ENCODE measurements around the gene KCNN3.

The KCNN3 gene

GRCh38 chr1:154741741-154742495 is 128.2 kb downstream of the KCNN3 start:
- DNase-seq (ENCODE audit: low spot score), result no peak
- no peak for TF ChIP-seq CTCF (IDR thresholded peaks at IDR 0.05; ENCODE audit: borderline replicate concordance, control extremely low read depth, extremely low read depth, insufficient read depth, missing control alignments)
- in situ Hi-C loops (cut with MboI; ENCODE audit: low sequenced_read_pairs, unreplicated experiment), result no loop called here

DNA sequence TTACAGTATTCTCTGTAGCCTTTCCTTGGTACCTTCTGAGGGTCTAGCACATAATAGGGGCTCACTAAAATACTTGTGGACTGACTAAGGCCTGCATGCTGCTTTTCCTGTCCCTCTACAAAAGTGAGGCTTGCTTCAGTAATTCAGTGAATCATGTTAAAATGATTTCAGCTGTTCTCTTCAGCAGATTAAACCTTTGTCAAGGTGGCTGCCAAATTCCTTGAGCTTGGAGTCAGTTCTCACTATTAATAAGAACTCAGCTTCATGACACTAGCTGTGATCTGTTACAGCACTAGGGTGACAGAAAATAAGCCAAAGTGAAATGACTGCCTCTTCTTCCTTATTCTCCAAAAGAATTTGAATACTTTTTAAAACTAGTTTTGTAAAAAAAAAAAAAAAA is 128.8 kb downstream of the KCNN3 start:
- no peak for TF ChIP-seq CTCF (IDR thresholded peaks at IDR 0.05; ENCODE audit: borderline replicate concordance, control extremely low read depth, extremely low read depth, insufficient read depth, missing control alignments)
- in situ Hi-C loops (cut with MboI; ENCODE audit: low sequenced_read_pairs, unreplicated experiment), result no loop called here
- no peak for DNase-seq (ENCODE audit: low spot score)

- TF ChIP-seq CTCF (IDR thresholded peaks at IDR 0.05; ENCODE audit: borderline replicate concordance, control extremely low read depth, extremely low read depth, insufficient read depth, missing control alignments), result no peak
- DNase-seq (ENCODE audit: low spot score), result no peak
- in situ Hi-C loops (cut with MboI; ENCODE audit: low sequenced_read_pairs, unreplicated experiment), result no loop called here
Observed at GRCh38 chr1:154739654-154740053, 130.4 kb downstream of the KCNN3 start.

DNA sequence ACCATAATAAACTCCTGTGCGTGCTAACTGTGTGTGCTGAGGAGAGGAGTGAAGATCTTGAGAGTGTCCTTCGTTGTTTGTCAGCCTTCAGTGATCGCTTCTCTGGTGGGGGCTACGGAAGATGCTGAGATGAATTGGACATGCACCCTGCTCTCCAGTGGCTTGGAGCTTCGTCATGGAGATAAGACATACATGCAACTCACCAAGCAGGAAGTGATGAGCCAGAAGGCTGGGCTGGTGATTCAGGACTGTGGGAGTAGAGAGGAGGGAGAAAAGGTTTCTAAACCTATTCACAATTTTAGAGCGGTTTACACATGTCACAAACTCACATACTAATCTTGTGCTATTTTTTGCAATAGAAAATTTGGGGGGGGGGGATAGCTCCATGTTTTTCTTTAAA is 133.2 kb downstream of the KCNN3 start:
- TF ChIP-seq CTCF (IDR thresholded peaks at IDR 0.05; ENCODE audit: borderline replicate concordance, control extremely low read depth, extremely low read depth, insufficient read depth, missing control alignments), result no peak
- DNase-seq (ENCODE audit: low spot score), result no peak
- in situ Hi-C loops (cut with MboI; ENCODE audit: low sequenced_read_pairs, unreplicated experiment), result no loop called here

GRCh38 chr1:154735804-154736168 is 134.3 kb downstream of the KCNN3 start:
- DNase-seq (ENCODE audit: low spot score), result no peak
- no peak for TF ChIP-seq CTCF (IDR thresholded peaks at IDR 0.05; ENCODE audit: borderline replicate concordance, control extremely low read depth, extremely low read depth, insufficient read depth, missing control alignments)
- in situ Hi-C loops (cut with MboI; ENCODE audit: low sequenced_read_pairs, unreplicated experiment), result no loop called here

DNA sequence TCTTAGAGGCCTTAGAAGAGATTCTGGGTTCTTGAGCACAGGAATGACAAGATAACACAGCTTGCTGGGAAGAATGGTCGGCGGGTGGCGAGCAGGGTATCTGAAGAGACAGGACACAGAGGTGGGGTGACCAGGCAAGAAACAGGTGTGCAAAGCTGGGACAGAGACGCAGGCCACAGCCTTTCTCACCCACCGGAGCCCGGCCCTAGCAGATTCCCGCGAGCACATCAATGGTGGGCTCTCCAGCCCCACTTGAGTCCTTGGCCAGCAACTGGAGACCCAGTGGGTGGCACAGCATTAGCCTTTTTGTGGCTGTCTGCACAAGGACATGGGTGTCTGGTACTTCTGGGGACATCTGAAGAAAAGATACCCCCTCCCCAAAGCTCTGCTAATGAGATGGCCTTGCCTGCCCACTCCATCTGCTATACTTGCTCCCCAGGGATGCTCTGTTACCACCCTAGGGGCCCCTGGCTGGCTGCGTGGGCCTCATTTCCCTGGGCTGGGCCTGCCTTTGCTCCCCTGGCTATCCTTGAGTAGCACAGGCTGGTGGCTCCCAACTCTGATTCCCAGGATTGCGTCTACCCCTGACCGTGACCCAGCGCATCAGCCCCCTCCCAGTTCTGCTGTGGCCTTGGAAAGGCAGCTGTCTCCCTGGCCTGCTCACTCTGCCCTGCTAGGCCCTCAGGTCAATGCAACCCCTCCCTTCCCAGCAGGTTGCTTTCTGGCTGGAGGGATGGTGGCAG is 134.8 kb downstream of the KCNN3 start:
- no peak for TF ChIP-seq CTCF (IDR thresholded peaks at IDR 0.05; ENCODE audit: borderline replicate concordance, control extremely low read depth, extremely low read depth, insufficient read depth, missing control alignments)
- in situ Hi-C loops (cut with MboI; ENCODE audit: low sequenced_read_pairs, unreplicated experiment), result no loop called here
- no peak for DNase-seq (ENCODE audit: low spot score)

All from GM13976 (cell line).